Measurements from ENCODE around the gene IRAK2. TPM values are rescaled to one million over a fixed set of nuclear protein-coding genes. Genes with fewer than 3 reads are reported as not detected.
A peak's percentile ranks its signal among the peaks of the same experiment; 100 is the strongest.
"Not testable (repeated sequence)": the region's sequence is repeated elsewhere in the genome, so short reads cannot be mapped to it uniquely, and the experiment has no call there.

IRAK2 gene
- total RNA-seq, 1 experiment from 2014 or later, result 5.5 TPM

- H3K79me2 ChIP-seq (ENCODE audit: low read length), result peaks cover 71% of the 10 kb centered on the region
- no peak overlapping the region for H3K27ac ChIP-seq (ENCODE audit: low read length)
- intact Hi-C loops (cut with micrococcal nuclease), result no loop called here
- BruUV-seq (replicated peaks), result no TSS peak
- H3K9ac ChIP-seq (ENCODE audit: low read length), result no peak overlapping the region
- H3K4me3 ChIP-seq (ENCODE audit: low read length), result no peak overlapping the region
- DNase-seq (peak; percentile 56), ATAC-seq (peak; percentile 93)
- no peaks in the 10 kb centered on the region for H3K4me1 ChIP-seq (ENCODE audit: insufficient read depth, low read length)
- H4K20me1 ChIP-seq (ENCODE audit: low read length), result peaks cover 13% of the 10 kb centered on the region; the same call in 1 of the 2 replicates
- H3F3A ChIP-seq (ENCODE audit: low read length, unreplicated experiment), result no peaks in the 10 kb centered on the region
- H2AFZ ChIP-seq (ENCODE audit: low read length), result no peak overlapping the region
- no peaks in the 10 kb centered on the region for H3K9me3 ChIP-seq (ENCODE audit: low read length)
- peaks cover 51% of the 10 kb centered on the region; the same call in 1 of the 2 replicates for H3K36me3 ChIP-seq (ENCODE audit: low read depth, low read length)
- ChIA-PET CTCF (interaction anchor here (0.6 kb wide), 1 partner anchor 149 kb away, joined by 8 read pairs; no protein-coding TSS in a partner anchor), POLR2A (ENCODE audit: unreplicated experiment) (interaction anchor here (0.6 to 0.7 kb wide), 2 partner anchors 57 to 108 kb away, joined by 3 to 7 read pairs; partner anchors contain the start of gene SEC13)
- no peaks in the 10 kb centered on the region for H3K9me2 ChIP-seq (replicated peaks; ENCODE audit: low read length)
- no peak overlapping the region for H3K4me2 ChIP-seq (ENCODE audit: low read length)
- TF ChIP-seq CTCF (conservative IDR thresholded peaks at IDR 0.05; ENCODE audit: low read depth, low read length), result peak; percentile 57; the same call in 1 of the 2 replicates
- no peak for TF ChIP-seq EZH2phosphoT487 (IDR thresholded peaks at IDR 0.05; ENCODE audit: borderline replicate concordance, low read length)
- no peak for TF ChIP-seq EZH2 (IDR thresholded peaks at IDR 0.05; ENCODE audit: low read length, unreplicated experiment)
- no peaks in the 10 kb centered on the region for H3K27me3 ChIP-seq (ENCODE audit: low read length)
These were observed 99.1 kb downstream of the IRAK2 start for GRCh38 chr3:10263646-10264363.

DNA sequence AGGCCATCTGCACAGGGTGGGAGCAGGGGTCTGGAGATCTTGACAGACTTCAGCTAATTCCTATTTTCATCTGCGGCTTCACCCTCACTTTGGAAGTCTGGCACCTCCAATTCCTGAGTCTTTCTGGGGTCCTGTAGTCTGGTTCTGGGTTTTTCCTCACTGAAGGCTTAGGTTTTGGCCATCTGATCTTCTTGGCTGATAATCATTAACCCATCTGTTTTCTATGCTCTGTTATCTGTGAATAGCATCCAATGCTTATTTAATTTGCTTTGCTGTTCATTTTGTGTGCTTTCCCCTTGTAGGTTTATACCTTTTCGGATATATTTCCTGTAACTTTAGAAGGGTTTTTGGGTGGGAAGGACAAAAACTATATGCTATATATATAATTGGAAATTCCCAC is 101.1 kb downstream of the IRAK2 start:
- peaks cover 11% of the 10 kb centered on the region; the same call in 1 of the 2 replicates for H4K20me1 ChIP-seq (ENCODE audit: low read length)

DNA sequence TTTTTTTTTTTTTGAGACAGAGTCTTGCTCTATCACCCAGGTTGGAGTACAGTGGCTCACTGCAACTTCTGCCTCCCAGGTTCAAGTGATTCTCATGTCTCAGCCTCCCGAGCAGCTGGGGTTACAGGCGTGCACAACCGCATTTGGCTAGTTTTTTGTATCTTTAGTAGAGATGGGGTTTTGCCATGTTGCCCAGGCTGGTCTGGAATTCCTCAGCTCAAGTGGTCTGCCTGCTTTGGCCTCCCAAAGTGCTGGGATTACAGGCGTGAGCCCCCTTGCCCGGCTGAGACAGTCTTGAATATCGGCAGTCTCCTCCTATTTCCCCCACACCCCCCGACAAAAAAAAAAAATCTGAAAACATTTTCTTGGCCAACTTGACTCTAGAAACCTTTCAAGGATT is 102.2 kb downstream of the IRAK2 start:
- H3K4me1 ChIP-seq (ENCODE audit: insufficient read depth, low read length); H3K27me3 ChIP-seq (ENCODE audit: low read length); H3K4me3 ChIP-seq (ENCODE audit: low read length); H3F3A ChIP-seq (ENCODE audit: low read length, unreplicated experiment); CTCF ChIA-PET; H3K4me2 ChIP-seq (ENCODE audit: low read length); H3K9me2 ChIP-seq (replicated peaks; ENCODE audit: low read length); BruUV-seq (replicated peaks); H2AFZ ChIP-seq (ENCODE audit: low read length); POLR2A ChIA-PET (ENCODE audit: unreplicated experiment); intact Hi-C loops (cut with micrococcal nuclease); ATAC-seq; H3K27ac ChIP-seq (ENCODE audit: low read length); H3K9ac ChIP-seq (ENCODE audit: low read length); H3K9me3 ChIP-seq (ENCODE audit: low read length); DNase-seq: not testable (repeated sequence)
- Histone ChIP-seq H3K79me2 (ENCODE audit: low read length) (peaks cover 89% of the 10 kb centered on the region), H3K36me3 (ENCODE audit: low read depth, low read length) (peaks cover 54% of the 10 kb centered on the region), H4K20me1 (ENCODE audit: low read length) (peaks cover 11% of the 10 kb centered on the region; the same call in 1 of the 2 replicates)

More for the DNA sequence above, 101.1 kb downstream of the IRAK2 start:
- peaks cover 51% of the 10 kb centered on the region for H3K36me3 ChIP-seq (ENCODE audit: low read depth, low read length)
- no peak overlapping the region for H2AFZ ChIP-seq (ENCODE audit: low read length)
- peaks cover 84% of the 10 kb centered on the region for H3K79me2 ChIP-seq (ENCODE audit: low read length)
- H3K9ac ChIP-seq (ENCODE audit: low read length), result no peak overlapping the region
- ChIA-PET POLR2A (ENCODE audit: unreplicated experiment) (no interaction called here), CTCF (interaction anchor here (0.7 kb wide), 1 partner anchor 73 kb away, joined by 4 read pairs; no protein-coding TSS in a partner anchor)
- TF ChIP-seq EZH2 (IDR thresholded peaks at IDR 0.05; ENCODE audit: low read length, unreplicated experiment) (no peak), CTCF (conservative IDR thresholded peaks at IDR 0.05; ENCODE audit: low read depth, low read length) (no peak), EZH2phosphoT487 (IDR thresholded peaks at IDR 0.05; ENCODE audit: borderline replicate concordance, low read length) (no peak)
- no peak overlapping the region for H3K27ac ChIP-seq (ENCODE audit: low read length)
- no peaks in the 10 kb centered on the region for H3K9me3 ChIP-seq (ENCODE audit: low read length)
- no peaks in the 10 kb centered on the region for H3F3A ChIP-seq (ENCODE audit: low read length, unreplicated experiment)
- ATAC-seq (no peak), DNase-seq (no peak)
- H3K4me1 ChIP-seq (ENCODE audit: insufficient read depth, low read length), result no peaks in the 10 kb centered on the region
- H3K4me2 ChIP-seq (ENCODE audit: low read length), result no peak overlapping the region
- BruUV-seq (replicated peaks), result no TSS peak
- H3K4me3 ChIP-seq (ENCODE audit: low read length), result no peak overlapping the region
- no peaks in the 10 kb centered on the region for H3K27me3 ChIP-seq (ENCODE audit: low read length)
- no peaks in the 10 kb centered on the region for H3K9me2 ChIP-seq (replicated peaks; ENCODE audit: low read length)
- intact Hi-C loops (cut with micrococcal nuclease), result no loop called here
